Vagina (tissue), 2 donors: Measurements from ENCODE around the gene CDH13. TPM values are rescaled to one million over a fixed set of nuclear protein-coding genes. Genes with fewer than 3 reads are reported as not detected.

Experiments
- DNase-seq, 2 donors: peaks; one replicate each; pipeline ENCODE4 v3.0.0-alpha.2; 2017; ENCODE audit errors: extremely low spot score in 2 of 2
- H3K27ac ChIP-seq: fragments of 200-600 bp; sonication (generic); one replicate; pipeline ENCODE4 v1.5.1; 2019
- H3K27me3 ChIP-seq: fragments of 200-600 bp; sonication (generic); one replicate; pipeline ENCODE4 v1.5.1; 2019
- H3K36me3 ChIP-seq, 2 donors: fragments of 200-600 bp; sonication (generic); one replicate each; pipeline ENCODE4 v1.5.1; 2017 to 2019
- H3K4me1 ChIP-seq: fragments of 200-600 bp; sonication (generic); one replicate; pipeline ENCODE4 v1.5.1; 2019
- H3K4me3 ChIP-seq, 2 donors: fragments of 200-600 bp; sonication (generic); 1 replicate in 1 of 2; 2 replicates in 1 of 2; pipeline ENCODE4 v1.5.1; 2016 to 2019
- H3K9me3 ChIP-seq: fragments of 200-600 bp; sonication (generic); one replicate; pipeline ENCODE4 v1.5.1; 2019
- CTCF ChIP-seq, 3 experiments: fragments of 450-650 bp in 2 of 3; fragments of 200-600 bp in 1 of 3; sonication (generic) in 1 of 3; IDR thresholded peaks; one replicate each; pipeline ENCODE4 v1.5.1; 2017 to 2019; ENCODE audit warnings: antibody characterized with exemption in 3 of 3, mild to moderate bottlenecking in 2 of 3, moderate library complexity in 2 of 3
- POLR2A ChIP-seq, 2 donors: fragments of 450-650 bp; IDR thresholded peaks; one replicate each; pipeline ENCODE4 v1.6.1; 2017; ENCODE audit warnings: antibody characterized with exemption in 2 of 2, mild to moderate bottlenecking in 2 of 2, moderate library complexity in 2 of 2
- POLR2AphosphoS5 ChIP-seq, 2 donors: sonication (generic); formaldehyde crosslinking; IDR thresholded peaks; one replicate each; pipeline ENCODE4 v1.9.0; 2017; ENCODE audit warnings: antibody characterized with exemption in 2 of 2, mild to moderate bottlenecking in 2 of 2, low read depth in 1 of 2; ENCODE audit not compliant: insufficient read depth in 1 of 2
- intact Hi-C: fragments of 100-400 bp; cut with DNase I; formaldehyde crosslinking; loops from one replicate; pipeline ENCODE4 v1.15.1; 2023
- total RNA-seq: library from RNA; depleted of rRNA; stranded (reverse); fragments of >200 nt; gene quantifications from one replicate; pipeline ENCODE4 v1.2.3, GENCODE V29; 2016

The CDH13 gene
- total RNA-seq, 1 donor from 2014 or later = 123 TPM

- DNase-seq = no peak
- Histone ChIP-seq H3K4me1 (no peaks in the 10 kb centered on the region), H3K27me3 (no peaks in the 10 kb centered on the region), H3K4me3 (no peak overlapping the region), H3K27ac (no peak overlapping the region), H3K9me3 (no peaks in the 10 kb centered on the region), H3K36me3 (no peaks in the 10 kb centered on the region)
- intact Hi-C loops = no loop called here
- TF ChIP-seq POLR2A (IDR thresholded peaks at IDR 0.05) = no peak
- no peak for TF ChIP-seq POLR2AphosphoS5 (IDR thresholded peaks at IDR 0.05; ENCODE audit: insufficient read depth in 1 of 2, low read depth in 1 of 2)
- TF ChIP-seq CTCF (IDR thresholded peaks at IDR 0.05) = no peak
Measured at GRCh38 chr16:83520596-83520995, 893.8 kb downstream of the CDH13 start.

DNA sequence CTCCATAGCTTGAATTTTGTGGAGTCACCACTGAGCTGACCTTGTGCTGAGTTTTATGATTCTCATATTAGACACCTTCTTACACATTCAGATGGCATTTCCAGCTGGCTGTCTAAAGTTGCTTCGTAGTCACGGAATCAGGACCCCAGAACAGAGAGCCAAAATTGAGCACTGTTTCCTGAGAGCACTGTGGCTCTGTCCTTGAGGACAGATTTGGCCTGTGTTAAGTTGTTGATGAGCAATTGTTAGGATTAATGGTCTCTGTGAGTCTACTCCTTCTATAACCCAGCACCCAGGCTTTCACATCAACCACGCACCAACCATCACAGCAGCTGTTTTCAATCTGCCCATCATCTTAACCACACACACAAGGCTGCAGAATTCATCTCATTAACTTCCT, 903.5 kb downstream of the CDH13 start:
- no peaks in the 10 kb centered on the region for H3K36me3 ChIP-seq
- H3K27me3 ChIP-seq = no peaks in the 10 kb centered on the region
- no peak for DNase-seq
- H3K4me1 ChIP-seq = peaks cover 6% of the 10 kb centered on the region
- no peak overlapping the region for H3K4me3 ChIP-seq
- H3K9me3 ChIP-seq = no peaks in the 10 kb centered on the region
- TF ChIP-seq POLR2AphosphoS5 (IDR thresholded peaks at IDR 0.05; ENCODE audit: insufficient read depth in 1 of 2, low read depth in 1 of 2) (no peak), POLR2A (IDR thresholded peaks at IDR 0.05) (no peak), CTCF (IDR thresholded peaks at IDR 0.05) (no peak)
- H3K27ac ChIP-seq = no peak overlapping the region
- intact Hi-C loops = no loop called here

DNA sequence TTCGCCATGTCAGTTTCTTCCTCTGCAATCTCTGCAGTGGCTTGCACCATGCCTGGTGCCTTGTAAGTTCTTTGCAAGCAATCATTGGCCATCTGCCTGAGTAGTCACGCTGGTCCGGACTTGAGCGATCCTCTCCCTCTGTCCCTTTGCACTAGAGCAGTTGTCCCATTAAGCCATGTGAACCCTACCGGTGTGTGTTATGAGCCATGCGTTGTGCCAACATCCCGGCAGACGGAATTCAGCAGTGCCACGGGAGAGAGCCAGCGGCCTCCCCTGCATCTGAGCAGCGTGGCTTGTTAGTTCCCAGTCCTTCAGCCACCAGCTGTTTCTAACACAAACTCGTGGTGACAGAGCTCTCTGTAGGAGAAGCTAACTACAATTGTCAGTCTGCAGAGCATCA, 905.9 kb downstream of the CDH13 start:
- Histone ChIP-seq H3K36me3 (no peaks in the 10 kb centered on the region), H3K27ac (no peak overlapping the region), H3K27me3 (no peaks in the 10 kb centered on the region), H3K4me1 (peaks cover 6% of the 10 kb centered on the region), H3K9me3 (no peaks in the 10 kb centered on the region), H3K4me3 (no peak overlapping the region)
- no peak for DNase-seq
- intact Hi-C loops = no loop called here
- TF ChIP-seq CTCF (IDR thresholded peaks at IDR 0.05) (no peak), POLR2AphosphoS5 (IDR thresholded peaks at IDR 0.05; ENCODE audit: insufficient read depth in 1 of 2, low read depth in 1 of 2) (no peak), POLR2A (IDR thresholded peaks at IDR 0.05) (no peak)

- TF ChIP-seq CTCF (IDR thresholded peaks at IDR 0.05) = no peak
- no peak for TF ChIP-seq POLR2A (IDR thresholded peaks at IDR 0.05)
- no peak for TF ChIP-seq POLR2AphosphoS5 (IDR thresholded peaks at IDR 0.05; ENCODE audit: insufficient read depth in 1 of 2, low read depth in 1 of 2)
- Histone ChIP-seq H3K27me3 (no peaks in the 10 kb centered on the region), H3K9me3 (no peaks in the 10 kb centered on the region), H3K36me3 (no peaks in the 10 kb centered on the region), H3K4me3 (no peak overlapping the region), H3K4me1 (peaks cover 6% of the 10 kb centered on the region), H3K27ac (no peak overlapping the region)
- intact Hi-C loops = no loop called here
- no peak for DNase-seq
Measured at GRCh38 chr16:83533193-83533592, 906.4 kb downstream of the CDH13 start.

GRCh38 chr16:83538707-83539106, 911.9 kb downstream of the CDH13 start:
- H3K27ac ChIP-seq = no peak overlapping the region
- H3K9me3 ChIP-seq = no peaks in the 10 kb centered on the region
- DNase-seq = no peak
- no peaks in the 10 kb centered on the region for H3K27me3 ChIP-seq
- no peaks in the 10 kb centered on the region for H3K36me3 ChIP-seq
- H3K4me1 ChIP-seq = peaks cover 9% of the 10 kb centered on the region
- no peak overlapping the region for H3K4me3 ChIP-seq
- no peak for TF ChIP-seq POLR2AphosphoS5 (IDR thresholded peaks at IDR 0.05; ENCODE audit: insufficient read depth in 1 of 2, low read depth in 1 of 2)
- TF ChIP-seq CTCF (IDR thresholded peaks at IDR 0.05) = no peak
- intact Hi-C loops = no loop called here
